Stomach smooth muscle (tissue), 2 donors: Measurements from ENCODE around the gene CMKLR1.

Experiments used
- H3K27ac ChIP-seq: one replicate; pipeline ENCODE4 v1.7.0; 2013; ENCODE audit warnings: mild to moderate bottlenecking, low read length, inconsistent platforms
- H3K27me3 ChIP-seq, 2 donors: one replicate each; pipeline ENCODE4 v1.7.0; 2013; ENCODE audit warnings: low read length in 2 of 2; ENCODE audit not compliant: insufficient read depth in 2 of 2, control insufficient read depth in 1 of 2
- H3K36me3 ChIP-seq, 2 donors: one replicate each; pipeline ENCODE4 v1.7.0; 2013; ENCODE audit warnings: low read length in 2 of 2; ENCODE audit not compliant: control insufficient read depth in 2 of 2, insufficient read depth in 2 of 2
- H3K4me1 ChIP-seq: one replicate; pipeline ENCODE4 v1.7.0; 2013; ENCODE audit warnings: low read length; ENCODE audit not compliant: control insufficient read depth, insufficient read depth
- H3K4me3 ChIP-seq, 2 donors: one replicate each; pipeline ENCODE4 v1.7.0; 2013; ENCODE audit warnings: low read length in 2 of 2
- H3K9ac ChIP-seq, 2 donors: one replicate each; pipeline ENCODE4 v1.7.0; 2013; ENCODE audit warnings: low read length in 2 of 2, mild to moderate bottlenecking in 1 of 2
- H3K9me3 ChIP-seq, 2 donors: one replicate each; pipeline ENCODE4 v1.7.0; 2013; ENCODE audit warnings: low read length in 2 of 2; ENCODE audit not compliant: control insufficient read depth in 2 of 2
- donor health status: healthy.
- donor health status: Pancreatic carcinoma.

The CMKLR1 gene

DNA sequence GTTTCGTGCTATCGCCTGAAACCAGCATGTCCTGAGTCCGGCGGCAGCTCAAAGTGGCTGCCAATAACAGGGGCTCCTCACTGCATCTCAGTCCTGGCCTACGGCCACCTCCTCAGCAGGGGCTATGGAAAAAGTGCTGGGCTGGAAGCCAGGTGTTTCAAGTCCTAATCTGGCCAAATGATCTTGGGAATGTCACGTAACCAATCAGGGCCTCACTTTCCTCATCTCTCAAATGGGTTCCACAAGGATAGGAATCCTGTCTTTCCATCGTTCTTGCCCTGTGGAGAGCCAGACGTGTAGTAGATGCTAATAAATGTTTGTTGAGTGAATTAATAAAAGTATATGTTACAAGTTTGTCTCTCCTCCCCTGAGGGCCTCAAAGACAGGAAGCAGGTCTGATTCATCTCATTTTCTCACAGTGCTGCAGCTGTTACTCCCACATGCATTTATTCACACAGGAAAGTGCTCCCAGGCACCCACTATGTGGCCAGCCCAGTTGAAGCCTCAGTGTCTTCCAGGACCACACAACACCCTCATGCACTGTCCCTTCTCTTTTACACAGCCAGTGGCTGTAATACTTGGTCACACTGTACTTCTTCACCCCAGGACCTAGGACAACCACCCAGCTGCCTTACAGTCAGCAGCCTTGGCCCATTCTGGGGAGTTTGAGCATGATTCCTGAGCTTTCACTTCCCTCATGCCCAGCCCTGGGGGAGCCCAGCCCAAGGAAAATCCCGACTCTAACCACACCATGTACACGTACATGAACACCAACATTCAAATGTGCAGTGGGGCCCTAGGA lies 5.0 kb downstream of the CMKLR1 start:
- Histone ChIP-seq H3K4me1 (peaks cover 8% of the 10 kb centered on the region), H3K27me3 (peaks cover 4 to 6% of the 10 kb centered on the region in 2 donors), H3K4me3 (no peak overlapping the region), H3K9ac (no peak overlapping the region), H3K9me3 (no peaks in the 10 kb centered on the region), H3K36me3 (no peaks in the 10 kb centered on the region), H3K27ac (no peak overlapping the region)

DNA sequence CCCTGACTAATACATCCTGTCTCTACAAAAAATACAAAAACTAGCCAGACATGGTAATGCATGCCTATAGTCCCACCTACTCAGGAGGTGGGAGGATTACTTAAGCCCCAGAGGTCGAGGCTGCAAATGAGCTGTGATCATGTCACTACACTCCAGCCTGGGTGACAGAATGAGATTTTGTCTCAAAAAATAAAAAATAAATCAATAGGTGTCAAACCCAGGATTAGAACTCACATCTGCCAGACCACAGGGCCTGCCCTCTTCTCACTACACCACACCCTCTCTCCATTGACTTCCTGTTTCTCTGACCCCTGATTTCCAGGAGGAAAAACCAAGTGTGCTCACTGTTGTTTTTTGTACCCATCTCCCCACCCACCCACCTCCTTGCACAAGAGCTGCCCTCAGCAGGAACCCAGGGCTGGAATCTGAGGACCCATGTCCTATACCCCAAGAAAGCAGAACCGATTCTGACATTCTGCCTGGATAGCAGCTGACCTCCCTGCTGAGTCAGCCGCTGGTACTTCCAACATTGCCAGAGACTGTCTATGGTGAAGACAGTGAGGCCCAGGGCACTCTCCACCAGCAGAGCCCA lies 6.2 kb downstream of the CMKLR1 start:
- H3K27ac ChIP-seq = no peak overlapping the region
- H3K9me3 ChIP-seq = no peaks in the 10 kb centered on the region
- H3K4me3 ChIP-seq = no peak overlapping the region
- no peaks in the 10 kb centered on the region for H3K36me3 ChIP-seq
- peaks cover 0 to 6% of the 10 kb centered on the region in 2 donors for H3K27me3 ChIP-seq
- peaks cover 8% of the 10 kb centered on the region for H3K4me1 ChIP-seq
- H3K9ac ChIP-seq = no peak overlapping the region

DNA sequence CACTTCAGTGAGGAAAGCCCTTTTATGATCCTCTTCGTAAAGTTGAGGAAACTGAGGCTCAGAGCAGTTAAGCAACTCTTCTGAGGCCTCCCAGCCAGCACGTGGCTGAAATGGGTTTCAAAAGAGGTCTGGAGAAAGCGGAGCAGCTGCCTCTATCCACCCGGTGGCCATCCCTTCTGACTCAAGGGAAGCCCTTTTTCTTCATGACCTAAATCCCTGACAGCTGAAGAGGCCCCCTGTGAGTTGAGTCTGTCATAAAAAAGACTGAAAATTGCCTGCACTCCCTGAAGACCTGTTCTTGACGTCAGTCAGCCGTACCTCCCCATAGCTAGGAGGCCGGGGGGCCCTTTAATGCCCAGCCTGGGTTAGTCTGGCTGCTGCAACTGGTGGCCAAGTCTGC lies 10.7 kb downstream of the CMKLR1 start:
- no peaks in the 10 kb centered on the region for H3K9me3 ChIP-seq
- H3K4me1 ChIP-seq = peaks cover 6% of the 10 kb centered on the region
- no peaks in the 10 kb centered on the region for H3K36me3 ChIP-seq
- H3K27ac ChIP-seq = no peak overlapping the region
- H3K9ac ChIP-seq = no peak overlapping the region
- peaks cover 0 to 2% of the 10 kb centered on the region in 2 donors for H3K27me3 ChIP-seq
- no peak overlapping the region for H3K4me3 ChIP-seq

DNA sequence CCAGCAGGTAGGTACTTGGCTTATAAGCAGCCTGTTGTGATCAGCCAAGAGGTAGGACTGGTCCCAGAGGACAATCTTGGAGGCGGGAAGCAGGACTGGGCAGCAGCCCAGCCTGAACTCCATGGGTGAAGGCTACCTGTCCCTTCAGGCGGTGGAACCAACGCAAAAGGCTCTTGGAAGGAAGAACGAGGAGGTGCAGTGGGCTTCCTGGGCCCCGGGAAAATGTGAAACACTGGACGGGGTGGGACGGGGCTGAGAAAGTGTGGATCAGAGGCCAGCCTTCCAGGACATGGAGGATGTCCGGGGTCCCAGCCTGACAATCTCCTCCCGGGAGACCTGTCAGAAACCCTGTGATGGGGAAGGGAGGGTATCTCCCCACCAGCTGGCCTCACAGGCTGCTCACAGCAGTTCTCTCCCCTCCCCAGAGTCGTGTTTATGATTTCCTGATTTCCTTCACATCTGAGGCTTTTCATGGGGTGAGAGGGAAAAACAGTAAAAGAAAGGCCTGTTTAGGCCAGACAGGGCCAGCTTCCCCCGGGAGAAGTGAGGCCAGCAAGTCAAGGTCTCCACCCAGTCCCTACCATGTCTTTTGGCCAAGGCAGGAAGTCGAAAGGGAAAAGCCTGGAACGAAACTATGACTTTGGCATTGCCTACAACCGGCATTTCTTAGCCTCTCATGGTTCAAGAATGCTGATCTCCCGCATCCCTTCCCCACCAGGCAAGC lies 11.3 kb downstream of the CMKLR1 start:
- Histone ChIP-seq H3K9ac (no peak overlapping the region), H3K4me3 (no peak overlapping the region), H3K27me3 (peaks cover 0 to 2% of the 10 kb centered on the region in 2 donors), H3K27ac (no peak overlapping the region), H3K36me3 (no peaks in the 10 kb centered on the region), H3K9me3 (no peaks in the 10 kb centered on the region), H3K4me1 (peaks cover 6% of the 10 kb centered on the region)

DNA sequence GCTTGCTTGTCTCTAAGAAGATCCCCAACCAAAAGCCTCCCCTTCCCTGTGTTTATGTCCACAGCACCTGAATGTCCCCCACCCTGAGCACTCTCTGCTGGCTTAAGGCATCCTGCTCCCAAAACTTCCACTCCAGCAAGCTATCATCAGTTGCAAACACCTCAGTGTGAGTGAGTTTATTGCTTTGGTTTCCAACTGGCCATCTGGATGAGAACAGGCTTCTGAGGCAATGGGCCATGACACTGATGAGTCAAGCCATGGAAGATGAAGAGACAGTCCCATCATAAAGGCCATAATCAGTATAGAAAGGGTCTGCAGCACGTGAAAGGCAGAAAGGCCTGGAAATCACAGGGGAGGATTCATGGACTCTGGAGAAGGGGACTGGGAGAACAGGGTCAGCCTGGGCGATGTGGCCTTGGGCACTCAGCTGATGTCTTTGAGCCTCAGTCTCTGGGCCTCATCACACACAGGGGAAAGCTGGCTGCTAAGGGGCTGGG lies 12.8 kb downstream of the CMKLR1 start:
- Histone ChIP-seq H3K9ac (no peak overlapping the region), H3K4me3 (no peak overlapping the region), H3K9me3 (peaks cover 0 to 2% of the 10 kb centered on the region in 2 donors), H3K27ac (no peak overlapping the region), H3K27me3 (peaks cover 0 to 2% of the 10 kb centered on the region in 2 donors), H3K4me1 (peaks cover 10% of the 10 kb centered on the region), H3K36me3 (no peaks in the 10 kb centered on the region)

DNA sequence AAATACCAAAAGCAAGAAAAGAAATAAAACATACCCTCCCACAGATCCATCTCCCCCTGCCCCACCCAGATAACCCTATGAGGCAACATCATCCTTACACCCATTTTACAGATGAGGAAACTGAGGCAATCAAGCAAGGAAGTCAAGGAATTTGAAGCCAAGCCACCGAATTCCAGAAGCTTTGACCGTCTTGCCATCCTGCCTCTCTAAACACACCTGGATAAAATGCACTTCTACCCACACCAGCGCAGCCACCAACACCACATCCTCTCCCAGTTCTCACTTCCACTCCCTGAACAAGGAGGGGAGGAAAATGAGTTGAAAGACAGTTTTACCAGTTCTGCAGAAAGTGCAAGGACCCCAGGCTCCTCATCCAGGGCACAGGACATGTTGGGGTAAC lies 13.6 kb downstream of the CMKLR1 start:
- peaks cover 10% of the 10 kb centered on the region for H3K4me1 ChIP-seq
- H3K27me3 ChIP-seq = peaks cover 0 to 2% of the 10 kb centered on the region in 2 donors
- H3K4me3 ChIP-seq = no peak overlapping the region

DNA sequence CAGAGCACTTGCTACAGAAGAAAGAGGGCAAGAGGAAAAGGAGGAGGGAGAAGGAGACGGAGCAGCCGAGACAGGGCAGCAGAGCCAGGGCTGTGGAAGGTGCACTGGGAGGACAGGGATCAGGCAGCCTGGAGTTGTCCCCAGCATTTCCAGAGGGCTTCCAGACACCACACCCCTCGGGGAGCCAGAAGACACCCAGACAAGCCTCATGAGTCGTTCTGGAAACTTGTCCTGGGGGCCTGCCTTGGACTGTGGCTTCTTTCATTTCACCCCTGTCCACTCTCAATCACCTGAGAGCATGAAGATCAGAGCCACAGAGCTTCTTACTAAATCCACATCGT lies 14.1 kb downstream of the CMKLR1 start:
- Histone ChIP-seq H3K27me3 (peaks cover 0 to under 1% of the 10 kb centered on the region in 2 donors), H3K27ac (no peak overlapping the region), H3K36me3 (no peaks in the 10 kb centered on the region), H3K4me1 (peaks cover 10% of the 10 kb centered on the region), H3K9ac (no peak overlapping the region), H3K4me3 (no peak overlapping the region), H3K9me3 (peaks cover 0 to 2% of the 10 kb centered on the region in 2 donors)

More for the DNA sequence above, 13.6 kb downstream of the CMKLR1 start:
- H3K36me3 ChIP-seq = no peaks in the 10 kb centered on the region
- H3K9ac ChIP-seq = no peak overlapping the region
- peaks cover 0 to 2% of the 10 kb centered on the region in 2 donors for H3K9me3 ChIP-seq
- no peak overlapping the region for H3K27ac ChIP-seq

DNA sequence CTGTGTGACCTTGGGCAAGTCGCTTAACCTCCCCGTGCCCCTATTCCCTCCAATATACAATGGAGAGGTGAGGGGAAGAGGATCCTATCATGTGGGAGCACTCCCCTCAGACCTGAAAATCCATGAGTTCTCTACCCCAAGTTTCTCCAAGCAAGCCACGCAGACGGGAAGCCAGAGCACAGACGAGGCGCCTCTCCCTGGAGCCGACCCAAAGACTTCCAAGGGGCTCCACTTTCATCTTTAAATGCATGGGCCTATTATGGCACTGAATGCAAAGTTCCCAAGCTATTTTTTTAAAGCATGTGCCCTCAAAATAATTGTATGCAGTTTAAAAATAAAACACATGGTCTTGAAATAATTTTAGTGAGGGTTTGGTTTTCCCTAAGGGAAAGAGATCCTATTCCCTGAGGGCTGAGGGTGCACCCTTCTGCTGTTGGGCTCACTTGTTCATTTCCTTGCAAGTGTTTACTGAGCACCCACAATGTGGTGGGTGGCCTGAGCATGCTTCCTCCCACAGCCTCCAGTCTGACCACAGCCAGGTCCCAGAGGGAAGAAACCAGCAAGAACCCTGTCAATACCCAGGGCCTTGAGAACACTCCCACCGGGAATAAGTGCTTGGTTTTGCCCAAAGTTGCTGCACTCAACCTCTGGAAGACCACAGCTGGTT lies 14.6 kb downstream of the CMKLR1 start:
- peaks cover 0 to 2% of the 10 kb centered on the region in 2 donors for H3K9me3 ChIP-seq
- H3K27ac ChIP-seq = no peak overlapping the region
- no peaks in the 10 kb centered on the region for H3K27me3 ChIP-seq
- peaks cover 10% of the 10 kb centered on the region for H3K4me1 ChIP-seq
- H3K4me3 ChIP-seq = no peak overlapping the region
- no peak overlapping the region for H3K9ac ChIP-seq
- no peaks in the 10 kb centered on the region for H3K36me3 ChIP-seq

DNA sequence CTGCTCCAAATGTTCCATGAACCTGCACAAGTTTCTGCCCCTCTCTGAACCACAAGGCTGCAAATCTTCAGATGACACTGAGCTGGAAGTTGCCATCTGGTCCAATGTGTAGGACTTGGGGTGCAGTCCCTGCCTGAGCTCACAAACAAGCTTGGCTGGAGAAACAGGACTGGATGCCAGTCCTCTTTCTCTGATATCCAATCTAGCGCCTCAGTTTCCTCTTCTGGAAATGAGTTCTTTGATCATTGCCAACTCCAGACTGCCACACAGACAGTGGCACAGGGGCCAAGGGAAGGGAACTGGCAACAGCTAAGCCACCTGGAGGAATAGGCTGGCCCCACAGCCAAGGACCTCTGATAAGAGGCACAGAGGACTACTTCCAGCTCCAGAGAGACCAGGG lies 15.5 kb downstream of the CMKLR1 start:
- H3K27ac ChIP-seq = no peak overlapping the region

DNA sequence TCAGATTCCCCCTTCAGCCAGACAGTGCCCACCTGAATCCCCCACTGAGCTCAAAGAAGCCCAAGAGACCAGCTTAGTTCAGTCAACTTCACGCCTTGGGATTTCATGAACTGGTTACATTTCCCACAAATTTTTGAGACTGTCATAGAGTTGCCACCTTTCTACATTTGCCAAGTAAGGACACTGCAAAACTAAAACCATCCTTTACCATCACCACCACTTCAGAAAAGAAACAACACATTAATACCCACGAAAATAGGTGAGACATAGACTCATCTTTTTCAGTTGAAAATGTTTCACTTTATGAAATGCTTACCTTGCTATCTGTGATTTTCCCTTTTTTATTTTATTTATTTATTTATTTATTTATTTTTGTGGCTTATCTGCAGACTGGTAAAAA lies 16.1 kb downstream of the CMKLR1 start:
- H3K9me3 ChIP-seq = peaks cover 0 to 2% of the 10 kb centered on the region in 2 donors
- peaks cover 6% of the 10 kb centered on the region for H3K4me1 ChIP-seq
- H3K36me3 ChIP-seq = no peaks in the 10 kb centered on the region
- no peak overlapping the region for H3K9ac ChIP-seq
- H3K4me3 ChIP-seq = no peak overlapping the region
- H3K27me3 ChIP-seq = peaks cover 0 to 2% of the 10 kb centered on the region in 2 donors
- no peak overlapping the region for H3K27ac ChIP-seq

More for the DNA sequence above, 15.5 kb downstream of the CMKLR1 start:
- Histone ChIP-seq H3K9ac (no peak overlapping the region), H3K27me3 (peaks cover 0 to 2% of the 10 kb centered on the region in 2 donors), H3K36me3 (no peaks in the 10 kb centered on the region), H3K4me3 (no peak overlapping the region), H3K4me1 (peaks cover 10% of the 10 kb centered on the region), H3K9me3 (peaks cover 0 to 2% of the 10 kb centered on the region in 2 donors)
